SH-SY5Y (cell line): ENCODE measurements around the gene MYO1F.

Experiments used
- GATA2 ChIP-seq: IDR thresholded peaks from 2 replicates; pipeline ENCODE4 v1.6.1; 2011; ENCODE audit warnings: mild to moderate bottlenecking, low read depth, low read length
- GATA3 ChIP-seq: IDR thresholded peaks from 2 replicates; pipeline ENCODE4 v1.6.1; 2011; ENCODE audit warnings: low read depth, mild to moderate bottlenecking, low read length, moderate library complexity

DNA sequence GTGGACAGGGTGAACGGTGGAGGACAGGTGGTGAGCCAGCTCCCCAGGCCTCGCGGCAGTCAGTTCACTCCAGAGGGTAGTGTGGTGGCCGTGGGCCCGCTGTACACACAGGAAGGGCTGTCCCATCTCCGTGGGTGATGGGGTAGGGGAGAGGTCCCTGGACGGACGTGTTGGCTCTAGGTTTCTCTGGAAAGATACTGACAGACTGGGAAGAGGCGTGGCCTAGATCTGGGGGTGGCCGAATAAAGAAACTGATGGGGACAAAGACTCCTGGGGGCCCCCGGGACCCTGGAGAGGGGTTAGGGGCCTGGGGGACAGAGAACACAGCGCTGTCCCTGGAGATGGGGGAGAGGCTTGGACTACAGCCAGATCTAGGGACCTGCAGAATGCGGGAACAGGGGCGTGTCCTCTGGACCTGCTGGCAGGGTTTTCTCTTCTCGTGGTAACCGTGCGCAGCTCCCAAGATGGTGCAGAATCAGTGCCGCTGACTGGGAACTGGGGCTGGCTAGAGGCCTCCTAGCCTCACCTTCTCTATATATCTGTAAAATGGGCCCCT, 70.8 kb downstream of the MYO1F start:
- TF ChIP-seq GATA3: no peak
- no peak for TF ChIP-seq GATA2
